Measurements from ENCODE around the gene PACSIN2.
"Not testable (repeated sequence)": the region's sequence is repeated elsewhere in the genome, so short reads cannot be mapped to it uniquely, and the experiment has no call there.

Gene PACSIN2

DNA sequence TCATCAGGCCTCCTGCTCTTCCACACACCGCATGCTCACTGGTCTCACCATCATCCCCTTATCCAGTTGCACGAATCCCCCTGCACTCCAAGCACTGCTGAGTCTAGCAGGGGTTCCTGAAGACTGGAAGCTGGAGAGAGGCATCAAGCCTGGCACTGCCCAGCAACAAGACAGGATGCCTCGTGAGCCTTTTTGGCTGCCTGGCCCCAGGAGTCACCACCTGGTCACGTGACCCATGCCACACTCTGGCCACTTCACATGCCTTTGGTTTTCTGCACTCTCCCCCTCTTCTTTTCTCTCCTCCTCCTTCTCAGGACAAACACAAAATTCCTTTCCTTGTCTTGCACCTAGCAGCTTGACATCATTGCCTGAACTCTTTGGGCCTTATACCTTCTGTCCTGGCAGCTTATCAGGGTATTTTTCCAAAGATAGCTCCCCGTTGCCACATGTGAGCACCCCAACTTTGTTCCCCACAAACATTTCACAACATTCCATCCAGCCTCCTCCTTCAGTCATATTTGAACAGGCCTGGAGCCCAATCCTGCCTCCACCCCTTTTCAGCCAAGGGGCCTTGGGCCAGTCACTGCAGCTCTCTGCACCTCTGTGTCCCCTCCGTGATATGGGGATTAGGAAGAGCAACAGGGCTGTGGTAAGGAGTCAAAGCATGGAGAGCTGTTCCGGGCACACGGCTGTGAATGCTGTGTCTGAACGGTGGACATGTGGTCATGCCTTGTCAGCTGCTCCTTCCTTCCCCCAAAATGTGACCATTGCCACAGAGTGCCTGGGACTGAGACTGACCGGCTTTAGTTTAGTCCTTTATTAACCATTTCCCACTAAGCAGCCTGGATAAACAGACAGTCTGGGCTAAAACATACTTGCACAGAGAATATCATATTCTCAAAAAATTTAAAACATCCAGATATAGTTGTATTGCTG is 2.8 kb upstream of the PACSIN2 start:
- Mint-ChIP-seq H3K27me3 (no peaks in the 10 kb centered on the region), H3K27ac (no peak overlapping the region), H3K4me3 (no peak overlapping the region), H3K36me3 (peaks cover 0 to 2% of the 10 kb centered on the region in 2 donors), H3K9me3 (no peaks in the 10 kb centered on the region), H3K4me1 (peaks cover 13 to 24% of the 10 kb centered on the region in 2 donors)
- ATAC-seq (replicated peaks) (no peak), DNase-seq (no peak)

DNA sequence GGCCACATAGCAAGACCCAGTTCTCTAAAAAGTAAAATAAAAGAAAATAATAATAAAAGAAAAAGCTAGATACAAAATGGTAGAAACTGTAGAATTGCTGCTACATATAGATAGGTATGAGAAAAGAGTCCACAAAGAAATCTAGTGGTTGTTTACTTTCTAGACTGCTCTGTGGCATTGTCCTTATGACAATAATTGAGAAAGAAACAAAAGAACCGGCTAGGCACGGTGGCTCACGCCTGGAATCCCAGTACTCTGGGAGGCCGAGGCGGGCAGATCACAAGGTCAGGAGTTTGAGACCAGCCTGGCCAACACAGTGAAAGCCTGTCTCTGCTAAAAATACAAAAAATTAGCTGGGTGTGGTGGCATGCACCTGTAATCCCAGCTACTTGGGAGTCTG is 1.2 kb upstream of the PACSIN2 start:
- H3K9me3 Mint-ChIP-seq; ATAC-seq (replicated peaks); H3K36me3 Mint-ChIP-seq; H3K27ac Mint-ChIP-seq; H3K27me3 Mint-ChIP-seq; H3K4me3 Mint-ChIP-seq; DNase-seq: not testable (repeated sequence)
- peaks cover 16 to 33% of the 10 kb centered on the region in 2 donors for H3K4me1 Mint-ChIP-seq

DNA sequence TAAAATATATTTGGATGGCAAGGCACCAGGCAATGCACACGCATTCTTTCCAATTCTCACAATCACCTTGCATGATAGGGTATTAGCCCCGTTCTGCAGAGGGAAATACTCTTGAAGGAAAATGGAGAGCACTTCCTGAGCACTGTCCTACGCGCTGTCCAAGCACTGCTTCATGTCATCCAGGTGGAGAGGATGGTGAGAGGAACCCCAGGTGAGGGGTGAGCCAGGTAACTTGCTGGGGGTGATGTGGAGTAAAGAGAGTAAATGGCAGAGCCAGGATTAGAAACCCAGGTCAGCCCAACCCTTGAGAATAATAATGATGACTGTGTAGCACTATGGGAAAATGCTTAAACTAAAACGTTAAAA is 711 bp upstream of the PACSIN2 start:
- no peaks in the 10 kb centered on the region for H3K27me3 Mint-ChIP-seq
- peaks cover 18 to 35% of the 10 kb centered on the region in 2 donors for H3K4me1 Mint-ChIP-seq
- no peaks in the 10 kb centered on the region for H3K9me3 Mint-ChIP-seq
- DNase-seq (no peak), ATAC-seq (replicated peaks) (peak in 1 of 2 donors; percentile 0)
- peak overlapping the region; percentile 96 for H3K27ac Mint-ChIP-seq
- peaks cover 0 to 2% of the 10 kb centered on the region in 2 donors for H3K36me3 Mint-ChIP-seq
- peak overlapping the region; percentile 96 to 98 for H3K4me3 Mint-ChIP-seq

DNA sequence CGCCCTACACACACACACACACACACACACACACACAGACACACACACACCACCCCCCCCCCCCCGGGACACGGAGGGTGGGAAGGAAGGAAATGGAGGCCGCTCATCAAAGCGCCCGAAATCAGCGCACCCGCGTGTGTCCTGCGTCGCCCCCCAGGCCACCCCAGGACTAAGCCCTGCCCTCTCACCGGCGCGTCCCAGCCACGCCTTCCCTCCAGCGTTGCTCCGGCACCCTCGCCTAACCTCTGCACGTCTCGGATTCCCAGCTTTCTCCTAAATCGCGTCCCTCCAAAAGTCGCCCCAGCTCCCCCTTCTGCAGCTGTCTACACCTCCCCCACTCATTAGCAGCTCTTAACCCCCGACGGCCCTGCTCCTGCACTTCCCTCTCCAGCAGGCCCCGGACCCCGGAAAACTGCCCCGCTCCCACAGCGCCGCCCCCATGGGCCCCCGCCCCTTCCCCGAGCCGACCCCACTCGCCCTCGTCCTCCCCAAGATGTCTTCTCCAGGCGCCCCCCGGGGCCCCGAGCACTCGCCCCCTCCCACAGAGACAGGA is 557 bp downstream of the PACSIN2 start:
- H3K27me3 Mint-ChIP-seq, result no peaks in the 10 kb centered on the region
- H3K4me3 Mint-ChIP-seq, result peak overlapping the region; percentile 96 to 98
- DNase-seq (no peak), ATAC-seq (replicated peaks) (peak; percentile 13 to 24)
- H3K4me1 Mint-ChIP-seq, result peaks cover 20 to 35% of the 10 kb centered on the region in 2 donors
- peak overlapping the region; percentile 96 for H3K27ac Mint-ChIP-seq
- no peaks in the 10 kb centered on the region for H3K9me3 Mint-ChIP-seq
- peaks cover 0 to 2% of the 10 kb centered on the region in 2 donors for H3K36me3 Mint-ChIP-seq

DNA sequence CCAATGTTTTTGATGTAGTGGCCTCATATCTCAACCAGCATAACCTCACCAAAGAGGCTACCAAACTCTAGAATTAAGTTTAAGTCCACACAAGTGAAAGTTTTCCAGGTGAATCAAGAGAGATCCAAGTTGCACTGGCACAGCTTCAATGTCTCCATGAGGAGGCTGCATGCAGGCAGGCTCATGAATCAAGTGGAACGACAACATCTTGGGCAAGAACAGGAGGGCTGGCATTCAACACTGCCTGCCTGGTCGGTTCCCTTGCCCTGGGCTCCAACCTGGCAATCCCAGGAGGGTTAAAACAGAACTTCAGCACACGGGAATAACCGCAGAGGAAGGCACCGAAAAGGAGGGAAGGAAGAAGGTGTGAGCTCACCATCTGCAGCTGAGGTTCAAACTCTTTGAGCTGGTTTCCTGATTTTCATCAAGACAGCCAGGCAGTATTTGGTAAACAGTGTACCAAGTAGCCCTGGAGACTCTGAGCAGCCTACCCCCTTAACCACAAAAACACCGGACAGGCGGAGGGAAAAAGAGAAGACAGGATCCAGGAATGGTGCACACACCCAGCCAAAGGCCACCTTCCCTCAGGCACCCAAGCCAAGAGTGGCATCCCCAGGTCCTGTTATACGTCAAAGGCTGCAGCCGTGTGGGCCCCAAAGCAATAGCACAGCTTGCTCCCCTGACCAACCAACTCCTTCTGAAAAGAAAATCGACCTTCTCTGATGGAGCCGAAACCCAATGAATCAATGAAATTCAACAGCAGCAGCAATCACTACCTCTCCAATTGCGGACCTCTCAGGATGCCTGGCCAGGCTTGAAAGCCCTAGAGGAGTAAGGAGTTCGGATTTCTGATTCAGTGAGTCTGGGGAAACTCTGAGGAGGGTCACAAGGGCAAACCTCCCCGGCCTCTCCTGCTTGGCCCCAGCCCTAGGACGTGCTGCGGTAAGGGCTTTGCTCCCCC is 1.3 kb downstream of the PACSIN2 start:
- Mint-ChIP-seq H3K9me3 (no peaks in the 10 kb centered on the region), H3K36me3 (peaks cover 0 to 2% of the 10 kb centered on the region in 2 donors), H3K4me1 (peaks cover 21 to 41% of the 10 kb centered on the region in 2 donors), H3K27me3 (no peaks in the 10 kb centered on the region), H3K27ac (peak overlapping the region; percentile 96), H3K4me3 (peak overlapping the region; percentile 96 to 98)
- DNase-seq (no peak), ATAC-seq (replicated peaks) (peak; percentile 15 to 17)

DNA sequence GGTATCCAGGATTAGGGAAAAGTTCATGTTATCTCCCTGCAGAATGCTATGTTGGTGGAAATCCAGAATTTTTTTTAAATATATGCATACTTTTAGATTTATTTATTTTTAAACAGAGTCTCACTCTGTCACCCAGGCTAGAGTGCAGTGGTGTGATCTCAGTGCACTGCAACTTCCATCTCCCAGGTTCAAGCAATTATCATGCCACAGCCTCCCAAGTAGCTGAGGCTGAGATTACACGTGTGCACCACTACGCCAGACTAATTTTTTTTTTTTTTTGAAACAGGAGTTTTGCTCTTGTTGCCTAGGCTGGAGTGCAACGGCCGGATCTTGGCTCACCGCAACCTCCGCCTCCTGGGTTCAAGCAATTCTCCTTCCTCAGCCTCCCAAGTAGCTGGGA is 2.6 kb downstream of the PACSIN2 start:
- H3K27me3 Mint-ChIP-seq, result no peaks in the 10 kb centered on the region

DNA sequence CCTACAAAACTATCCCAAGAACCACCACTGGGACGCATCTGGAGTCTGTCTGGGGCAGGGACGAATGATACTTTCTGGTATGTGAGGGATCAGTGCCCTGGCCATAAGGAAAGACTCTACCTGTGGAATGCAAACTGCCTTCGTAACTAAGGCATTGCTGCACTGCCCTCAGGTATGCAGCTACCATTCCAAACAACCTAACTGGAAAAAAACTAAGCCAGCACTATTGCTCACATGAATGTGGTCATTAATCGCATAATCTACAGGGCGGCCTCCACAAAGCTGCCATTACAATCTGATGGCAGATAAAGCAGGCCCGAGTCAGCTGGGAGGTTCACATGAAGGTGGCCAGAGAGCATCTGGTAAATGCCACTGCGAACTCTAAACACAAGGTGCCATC is 3.9 kb downstream of the PACSIN2 start:
- no peak for ATAC-seq (replicated peaks)
- DNase-seq, result no peak
- Mint-ChIP-seq H3K27ac (no peak overlapping the region), H3K27me3 (no peaks in the 10 kb centered on the region), H3K4me3 (no peak overlapping the region), H3K9me3 (no peaks in the 10 kb centered on the region), H3K36me3 (peaks cover 0 to 2% of the 10 kb centered on the region in 2 donors), H3K4me1 (peaks cover 33 to 63% of the 10 kb centered on the region in 2 donors)

More for the DNA sequence above, 2.6 kb downstream of the PACSIN2 start:
- no peak overlapping the region for H3K4me3 Mint-ChIP-seq
- no peaks in the 10 kb centered on the region for H3K9me3 Mint-ChIP-seq
- DNase-seq (no peak), ATAC-seq (replicated peaks) (no peak)
- H3K27ac Mint-ChIP-seq, result no peak overlapping the region
- H3K4me1 Mint-ChIP-seq, result peaks cover 26 to 50% of the 10 kb centered on the region in 2 donors
- peaks cover 0 to 2% of the 10 kb centered on the region in 2 donors for H3K36me3 Mint-ChIP-seq

DNA sequence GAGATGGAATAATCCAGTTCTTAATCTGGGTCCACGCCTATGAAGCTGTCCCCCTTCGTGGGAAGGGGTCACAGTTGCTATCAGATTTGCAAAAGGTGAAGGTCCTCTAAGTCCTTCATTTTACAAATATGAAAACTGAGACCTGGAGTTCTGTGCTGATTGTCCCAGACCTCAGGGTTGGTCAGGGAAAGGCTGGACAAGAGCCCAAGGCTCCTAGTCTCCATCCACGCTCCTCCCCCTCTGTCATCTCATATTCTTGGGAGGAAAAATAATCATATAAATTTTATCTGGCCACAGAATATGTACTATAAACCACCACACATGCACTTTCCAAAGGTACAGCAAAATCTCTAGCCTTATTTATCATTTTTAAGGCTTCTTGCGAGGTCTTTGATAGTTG is 5.5 kb downstream of the PACSIN2 start:
- Mint-ChIP-seq H3K27me3 (no peaks in the 10 kb centered on the region), H3K4me1 (peaks cover 39 to 71% of the 10 kb centered on the region in 2 donors), H3K36me3 (peaks cover 2 to 4% of the 10 kb centered on the region in 2 donors), H3K27ac (no peak overlapping the region), H3K9me3 (no peaks in the 10 kb centered on the region), H3K4me3 (no peak overlapping the region)
- DNase-seq (no peak), ATAC-seq (replicated peaks) (no peak)

DNA sequence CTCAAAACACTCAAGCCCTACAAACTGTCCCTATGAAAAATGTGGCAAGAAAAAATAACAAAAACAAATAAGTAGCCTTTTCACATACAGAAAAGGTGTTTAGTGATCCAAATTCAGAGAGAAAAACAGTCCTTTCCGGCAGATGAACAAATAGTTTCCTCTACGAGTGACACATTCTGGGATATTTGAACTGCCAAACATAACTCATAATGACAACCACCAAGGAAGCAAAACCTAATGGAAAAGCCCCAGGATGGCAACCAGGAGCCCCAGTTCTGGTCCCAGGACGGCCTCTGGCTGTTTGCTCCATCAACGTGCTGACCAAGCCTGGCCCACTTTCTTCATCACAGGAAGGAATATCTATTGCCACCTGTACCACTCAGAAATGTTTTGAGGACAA is 6.0 kb downstream of the PACSIN2 start:
- ATAC-seq (replicated peaks) (no peak), DNase-seq (no peak)
- Mint-ChIP-seq H3K9me3 (no peaks in the 10 kb centered on the region), H3K4me1 (peaks cover 44 to 71% of the 10 kb centered on the region in 2 donors), H3K4me3 (no peak overlapping the region), H3K36me3 (peaks cover 3 to 8% of the 10 kb centered on the region in 2 donors), H3K27ac (no peak overlapping the region), H3K27me3 (no peaks in the 10 kb centered on the region)

DNA sequence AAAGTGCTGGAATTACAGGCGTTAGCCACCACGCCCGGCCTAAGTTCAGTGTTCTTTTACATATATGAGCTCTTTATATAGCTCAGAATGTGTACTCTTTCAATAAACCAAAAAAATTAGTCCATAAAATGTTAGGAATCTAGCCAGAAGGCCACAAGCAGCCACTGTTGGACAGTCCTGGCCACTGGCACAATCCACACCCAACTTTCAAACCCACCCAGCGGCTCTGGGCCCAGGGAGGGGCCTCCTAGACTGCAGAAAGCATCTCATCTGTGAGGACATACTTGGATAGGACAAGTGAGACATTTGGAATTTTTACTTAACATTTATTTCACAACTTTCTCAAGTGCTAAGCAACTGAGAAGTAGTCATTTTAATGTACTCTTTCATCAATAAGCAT is 6.4 kb downstream of the PACSIN2 start:
- H3K4me1 Mint-ChIP-seq, result peaks cover 45 to 71% of the 10 kb centered on the region in 2 donors

DNA sequence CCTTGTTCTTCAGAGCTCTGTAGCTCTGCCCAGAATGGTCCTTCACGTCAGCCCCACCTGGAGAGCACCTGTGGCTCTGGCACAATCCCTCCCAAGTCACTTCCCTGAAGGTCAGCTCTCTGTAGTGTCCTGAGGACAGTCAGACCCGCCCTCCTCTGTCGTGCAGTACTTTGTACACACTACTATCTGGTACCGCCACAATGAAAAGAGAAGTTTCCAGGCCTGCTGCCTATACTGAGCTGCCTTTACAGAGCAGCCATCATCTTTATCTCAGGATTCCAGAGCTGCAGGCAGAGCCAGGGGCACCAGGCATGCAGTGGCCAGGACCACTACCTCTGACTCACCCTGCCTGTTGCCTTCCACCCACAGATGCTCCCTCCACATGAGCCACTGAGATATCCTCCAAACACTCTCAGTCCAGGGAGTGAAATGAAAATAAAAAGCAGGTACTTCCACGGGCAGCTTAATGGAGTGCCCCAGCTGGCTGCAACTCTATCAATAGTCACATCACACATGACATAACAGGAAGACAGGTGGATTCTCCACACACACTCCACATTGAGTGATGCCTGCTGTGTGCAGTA is 7.3 kb downstream of the PACSIN2 start:
- Mint-ChIP-seq H3K36me3 (peaks cover 4 to 12% of the 10 kb centered on the region in 2 donors), H3K4me1 (peaks cover 38 to 69% of the 10 kb centered on the region in 2 donors), H3K9me3 (peaks cover 0 to 3% of the 10 kb centered on the region in 2 donors), H3K4me3 (no peak overlapping the region), H3K27ac (no peak overlapping the region), H3K27me3 (no peaks in the 10 kb centered on the region)
- no peak for DNase-seq
- peak in 1 of 2 donors; percentile 43 for ATAC-seq (replicated peaks)

More for the DNA sequence above, 6.4 kb downstream of the PACSIN2 start:
- H3K36me3 Mint-ChIP-seq, result peaks cover 7 to 12% of the 10 kb centered on the region in 2 donors
- ATAC-seq (replicated peaks) (no peak), DNase-seq (no peak)
- no peak overlapping the region for H3K27ac Mint-ChIP-seq
- H3K9me3 Mint-ChIP-seq, result peaks cover 0 to 3% of the 10 kb centered on the region in 2 donors
- H3K27me3 Mint-ChIP-seq, result no peaks in the 10 kb centered on the region
- H3K4me3 Mint-ChIP-seq, result no peak overlapping the region

DNA sequence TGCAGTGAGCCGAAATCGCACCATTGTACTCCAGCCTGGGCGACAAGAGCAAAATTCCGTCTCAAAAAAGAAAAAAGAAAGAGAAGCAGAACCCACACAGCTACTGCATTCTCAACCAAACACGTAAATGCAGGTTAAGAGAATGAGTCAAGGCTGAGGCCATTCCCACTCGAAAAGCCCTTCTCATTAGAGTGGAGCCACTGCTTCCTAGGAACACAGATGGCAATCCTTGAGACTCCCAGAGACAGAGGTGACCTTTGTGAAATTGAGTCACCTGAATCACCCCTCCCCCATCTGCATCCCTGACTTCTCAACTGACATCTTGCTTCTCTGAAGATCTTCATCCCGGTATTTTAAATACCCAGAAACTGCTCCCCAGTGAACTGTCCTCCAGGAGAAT is 8.2 kb downstream of the PACSIN2 start:
- H3K4me1 Mint-ChIP-seq, result peaks cover 46 to 75% of the 10 kb centered on the region in 2 donors
- no peak for DNase-seq

DNA sequence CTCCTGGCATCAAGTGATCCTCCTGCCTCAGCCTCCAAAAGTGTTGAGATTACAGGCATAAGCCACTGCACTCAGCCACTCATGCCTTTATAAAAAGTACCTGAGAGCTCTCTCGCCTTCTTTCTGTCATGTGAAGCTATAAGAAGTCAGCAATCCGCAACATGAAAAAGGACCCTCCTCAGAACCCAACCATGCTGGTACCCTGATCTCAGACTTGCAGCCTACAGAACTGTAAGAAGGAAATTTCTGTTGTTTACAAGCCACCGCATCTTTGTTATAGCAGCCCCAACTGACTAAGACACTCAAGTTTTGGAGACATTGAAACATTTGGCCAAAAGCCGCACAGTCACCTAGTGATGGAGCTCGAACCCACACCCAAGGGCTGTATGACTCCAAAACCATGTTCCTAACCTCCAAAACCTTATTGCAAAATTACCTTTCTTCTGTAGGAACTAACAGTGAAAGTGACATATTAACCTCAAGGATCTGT is 8.9 kb downstream of the PACSIN2 start:
- Mint-ChIP-seq H3K4me3 (no peak overlapping the region), H3K4me1 (peaks cover 49 to 76% of the 10 kb centered on the region in 2 donors), H3K27me3 (no peaks in the 10 kb centered on the region), H3K36me3 (peaks cover 4 to 12% of the 10 kb centered on the region in 2 donors), H3K27ac (no peak overlapping the region), H3K9me3 (peaks cover 0 to 3% of the 10 kb centered on the region in 2 donors)
- no peak for ATAC-seq (replicated peaks)
- DNase-seq, result no peak

More for the DNA sequence above, 8.2 kb downstream of the PACSIN2 start:
- no peak for ATAC-seq (replicated peaks)
- no peaks in the 10 kb centered on the region for H3K27me3 Mint-ChIP-seq
- peaks cover 4 to 12% of the 10 kb centered on the region in 2 donors for H3K36me3 Mint-ChIP-seq
- H3K9me3 Mint-ChIP-seq, result peaks cover 0 to 3% of the 10 kb centered on the region in 2 donors
- H3K4me3 Mint-ChIP-seq, result no peak overlapping the region
- peak overlapping the region; percentile 31 for H3K27ac Mint-ChIP-seq

Measured in stimulated activated naive B cell treated with anti-CD40 and anti-IgM and Interleukin-4, amounts not matched to agents 10 μg/mL and 1 μg/mL and 100 μg/mL, for 72 hours (primary cell).